Stimulated activated CD4-positive, alpha-beta T cell treated with anti-CD3 and anti-CD28 coated beads, Interleukin-2, amount 100 ng/mL, for 48 hours (primary cell): Measurements from ENCODE around the gene DUSP6.

Experiments
- DNase-seq, 2 donors: peaks; one replicate each; pipeline ENCODE4 v3.0.0-alpha.2; 2020

Gene DUSP6

DNA sequence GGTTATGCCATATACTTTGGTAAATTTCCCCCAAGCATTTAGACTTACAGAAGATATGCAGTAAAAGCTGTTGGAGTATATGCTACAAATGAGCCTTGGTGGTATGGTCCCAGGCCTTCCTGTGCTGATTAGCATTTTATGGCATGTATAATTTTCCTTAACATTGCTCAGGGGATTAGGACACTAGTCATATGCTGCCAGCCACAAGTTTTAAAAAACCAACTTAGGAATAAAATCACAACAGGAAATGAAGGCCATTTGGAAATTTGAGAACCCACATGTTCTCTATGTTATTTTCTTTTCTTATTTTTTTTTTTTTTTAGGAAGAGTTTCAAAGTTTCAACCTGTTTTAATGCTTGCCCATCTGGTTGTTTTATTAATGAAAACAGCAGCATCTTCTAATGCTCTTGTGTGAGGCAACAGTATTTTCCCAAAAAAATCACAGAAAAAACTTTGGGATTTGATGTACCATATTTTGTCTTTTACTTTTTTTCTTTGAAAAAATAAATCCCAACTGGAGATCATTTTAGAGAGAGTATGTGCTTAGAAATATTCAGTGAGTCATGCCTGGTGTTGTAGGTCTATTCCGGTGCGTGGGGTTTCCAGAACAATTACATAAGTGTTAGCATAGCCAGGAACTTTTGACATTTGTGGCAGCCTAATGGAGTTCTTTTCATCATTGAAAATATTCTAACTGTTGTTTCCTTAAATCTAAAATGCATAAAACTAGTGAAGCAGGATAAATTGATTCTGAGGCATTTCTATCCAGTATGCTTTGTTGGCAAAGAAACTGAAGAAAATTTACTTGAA, 21.7 kb upstream of the DUSP6 start:
- no peak for DNase-seq

DNA sequence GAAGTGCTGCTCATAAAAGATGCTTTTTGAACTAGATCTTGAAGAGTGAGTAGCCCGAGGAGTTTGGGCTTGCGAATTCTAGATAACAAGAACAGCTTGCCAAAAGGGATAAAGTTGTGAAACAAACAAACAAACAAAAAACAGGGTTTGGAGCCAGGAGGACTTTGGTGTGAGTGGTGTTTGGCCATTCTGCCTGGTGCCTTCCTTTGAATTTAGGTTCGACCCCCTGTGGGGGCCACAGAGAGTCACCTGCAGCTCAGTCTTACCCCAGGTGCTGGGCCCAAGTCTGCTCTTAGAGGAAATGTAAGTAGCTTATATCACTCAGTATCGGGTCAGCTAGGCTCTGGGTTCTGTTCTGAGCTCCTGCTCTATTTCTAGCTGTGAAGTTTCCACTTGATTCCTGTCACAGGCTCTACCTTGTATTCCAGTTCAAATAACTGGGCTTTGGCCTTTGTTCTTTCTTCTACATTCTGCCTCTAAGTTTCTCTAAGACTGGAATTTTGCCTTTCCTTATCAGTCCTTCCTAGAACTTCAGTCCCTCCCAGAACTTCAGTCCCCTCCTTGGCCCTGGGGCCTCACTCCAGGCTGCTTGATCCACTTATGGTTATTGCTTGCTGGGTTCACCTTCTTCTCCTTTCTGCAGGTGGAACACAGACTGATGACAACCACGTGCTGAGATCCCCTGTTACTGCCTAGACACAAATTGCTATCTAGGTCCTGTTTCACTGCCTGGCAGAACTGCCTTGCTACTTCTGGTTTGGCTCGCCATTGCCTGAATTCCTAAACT, 20.5 kb upstream of the DUSP6 start:
- no peak for DNase-seq

- no peak for DNase-seq
These were observed 18.5 kb upstream of the DUSP6 start for GRCh38 chr12:89370850-89371249.

GRCh38 chr12:89370421-89370831, 18.1 kb upstream of the DUSP6 start:
- no peak for DNase-seq

- no peak for DNase-seq
These were observed 16.9 kb upstream of the DUSP6 start for GRCh38 chr12:89369166-89369565.

DNA sequence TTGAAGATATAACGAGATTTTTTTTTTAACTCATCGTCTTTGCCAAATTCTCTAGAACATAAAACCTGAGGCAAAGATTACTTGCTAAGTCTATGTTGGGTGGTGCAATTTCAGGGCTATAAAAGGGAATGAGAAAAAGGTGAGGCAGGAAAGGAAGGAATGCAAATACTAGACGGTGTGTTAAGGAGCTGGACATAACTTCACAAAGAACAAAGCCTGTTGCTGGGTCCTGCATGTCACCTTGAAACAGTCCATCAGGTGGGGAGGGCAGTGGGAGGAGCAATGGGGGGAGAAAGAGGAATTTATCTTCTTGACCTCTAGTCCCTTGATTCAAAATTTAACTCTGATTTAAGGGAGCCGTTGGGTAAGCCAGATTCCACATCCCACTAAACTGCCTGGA, 16.1 kb upstream of the DUSP6 start:
- no peak for DNase-seq

DNA sequence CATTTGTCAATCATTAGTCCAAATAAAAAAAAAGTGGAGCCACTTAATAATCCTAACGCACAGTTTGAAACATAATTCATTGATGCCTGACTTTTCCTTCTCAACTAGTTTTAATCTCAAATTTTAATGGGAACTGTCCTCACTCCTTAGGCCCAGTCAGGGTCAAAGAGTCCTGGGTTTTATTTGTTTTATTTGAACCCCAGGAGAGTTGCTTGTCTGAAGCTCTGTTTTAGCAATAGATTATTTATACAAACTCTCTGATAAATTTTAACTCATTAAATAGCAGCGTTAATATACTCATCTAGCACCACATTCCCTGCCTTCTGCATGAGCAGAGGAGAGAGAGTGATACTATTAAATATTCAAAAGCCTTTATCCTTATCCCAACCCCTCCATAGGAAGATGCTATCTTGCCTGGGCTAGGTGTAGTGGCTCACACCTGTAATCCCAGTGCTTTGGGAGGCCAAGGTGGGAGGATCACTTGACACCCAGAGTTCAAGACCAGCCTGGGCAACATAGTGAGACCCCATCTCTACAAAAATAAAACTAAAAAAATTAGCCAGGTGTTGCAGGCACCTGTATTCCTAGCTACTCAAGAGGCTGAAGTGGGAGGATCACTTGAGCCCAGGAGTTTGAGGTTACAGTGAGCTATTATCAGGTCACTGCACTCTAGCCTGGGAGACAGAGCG, 14.5 kb upstream of the DUSP6 start:
- no peak for DNase-seq

GRCh38 chr12:89364631-89365030, 12.3 kb upstream of the DUSP6 start:
- no peak for DNase-seq

DNA sequence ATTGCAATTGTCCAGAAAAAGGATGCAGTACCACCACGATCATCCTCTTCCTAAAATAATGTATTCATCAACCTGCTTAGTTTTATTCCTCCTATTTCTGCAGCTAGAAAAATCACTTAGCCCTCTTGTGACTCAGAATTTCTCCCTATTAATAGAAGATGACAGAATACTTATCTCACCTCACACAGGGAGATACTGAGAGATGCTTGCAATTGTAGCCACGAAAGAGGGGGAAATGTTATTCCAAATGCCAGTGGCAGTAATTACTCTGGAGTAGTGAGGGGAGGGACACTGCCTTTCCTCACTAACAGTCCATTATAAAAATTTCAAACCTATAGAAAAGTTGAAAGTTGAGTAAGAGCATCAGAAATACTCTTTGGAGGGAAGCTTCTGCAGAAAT, 11.8 kb upstream of the DUSP6 start:
- no peak for DNase-seq

- no peak for DNase-seq
These were observed 11.3 kb upstream of the DUSP6 start for GRCh38 chr12:89363582-89363981.

GRCh38 chr12:89363084-89363483, 10.8 kb upstream of the DUSP6 start:
- no peak for DNase-seq

- DNase-seq: no peak
These were observed 7.3 kb upstream of the DUSP6 start for GRCh38 chr12:89359615-89360014.

- DNase-seq: no peak
These were observed 6.5 kb upstream of the DUSP6 start for GRCh38 chr12:89358805-89359204.

- no peak for DNase-seq
These were observed 5.0 kb upstream of the DUSP6 start for GRCh38 chr12:89357297-89357730.

GRCh38 chr12:89356069-89356665, 3.9 kb upstream of the DUSP6 start:
- no peak for DNase-seq

DNA sequence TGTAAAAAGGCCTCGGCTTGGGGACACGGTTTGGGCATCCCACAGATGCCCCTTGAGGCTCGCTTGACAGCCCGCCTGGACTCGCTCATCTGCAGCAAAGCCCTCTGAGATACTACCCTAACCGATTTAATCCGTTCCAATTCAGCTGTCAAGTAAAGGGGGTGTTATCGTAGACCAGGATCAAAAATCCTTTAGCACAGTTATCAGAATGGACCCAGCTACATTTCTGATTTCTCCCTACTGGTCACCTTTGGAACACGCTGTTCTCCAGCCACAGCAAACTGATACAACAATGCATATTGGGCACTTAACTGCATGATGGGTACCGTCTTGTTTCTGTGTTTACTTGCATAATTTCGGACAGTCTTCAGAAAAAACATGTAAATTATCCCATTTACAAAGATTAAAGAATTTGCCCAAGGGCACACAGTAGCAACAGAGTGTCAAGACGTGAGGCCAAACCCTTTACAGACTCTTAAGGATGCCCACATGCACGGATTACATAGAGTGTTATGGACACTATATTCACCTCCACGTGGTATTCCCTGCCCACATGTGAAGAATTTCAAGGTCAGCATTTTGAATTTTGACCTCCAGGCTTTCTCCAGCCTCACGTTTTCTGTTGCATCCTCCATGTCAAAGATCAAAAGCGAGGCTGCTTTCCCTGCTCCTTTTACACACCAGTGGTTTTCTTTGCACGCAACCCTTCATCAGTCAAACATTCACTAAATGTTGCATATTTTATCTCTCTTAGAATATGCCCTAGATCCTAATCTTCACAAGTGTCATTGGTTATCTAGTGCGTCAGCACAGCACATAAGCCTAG, 3.2 kb upstream of the DUSP6 start:
- DNase-seq: no peak

DNA sequence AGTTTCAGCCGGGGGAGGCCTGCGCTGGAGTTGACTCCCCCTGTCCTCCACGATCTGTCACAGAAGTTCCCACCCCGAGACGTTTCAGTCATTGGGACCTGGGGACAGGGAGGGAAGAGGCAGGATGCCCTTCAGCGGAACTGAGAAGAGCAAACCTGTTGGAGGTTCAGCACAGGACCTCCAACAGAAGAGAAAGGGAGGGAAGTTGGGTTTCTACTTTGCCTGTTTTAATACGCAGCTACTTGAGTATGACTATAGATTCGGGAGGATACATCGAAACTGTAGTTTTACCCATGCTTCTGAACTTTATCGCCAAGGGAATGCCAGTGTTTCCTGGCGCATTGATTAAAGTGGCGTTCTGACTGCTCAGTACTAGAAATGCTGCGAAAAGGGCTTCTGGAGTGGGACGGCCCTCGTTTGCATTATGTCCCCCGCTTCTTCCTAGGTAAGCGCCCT, 2.3 kb upstream of the DUSP6 start:
- DNase-seq: no peak

- peak; percentile 67 for DNase-seq
These were observed 1.7 kb upstream of the DUSP6 start for GRCh38 chr12:89353823-89354611.

DNA sequence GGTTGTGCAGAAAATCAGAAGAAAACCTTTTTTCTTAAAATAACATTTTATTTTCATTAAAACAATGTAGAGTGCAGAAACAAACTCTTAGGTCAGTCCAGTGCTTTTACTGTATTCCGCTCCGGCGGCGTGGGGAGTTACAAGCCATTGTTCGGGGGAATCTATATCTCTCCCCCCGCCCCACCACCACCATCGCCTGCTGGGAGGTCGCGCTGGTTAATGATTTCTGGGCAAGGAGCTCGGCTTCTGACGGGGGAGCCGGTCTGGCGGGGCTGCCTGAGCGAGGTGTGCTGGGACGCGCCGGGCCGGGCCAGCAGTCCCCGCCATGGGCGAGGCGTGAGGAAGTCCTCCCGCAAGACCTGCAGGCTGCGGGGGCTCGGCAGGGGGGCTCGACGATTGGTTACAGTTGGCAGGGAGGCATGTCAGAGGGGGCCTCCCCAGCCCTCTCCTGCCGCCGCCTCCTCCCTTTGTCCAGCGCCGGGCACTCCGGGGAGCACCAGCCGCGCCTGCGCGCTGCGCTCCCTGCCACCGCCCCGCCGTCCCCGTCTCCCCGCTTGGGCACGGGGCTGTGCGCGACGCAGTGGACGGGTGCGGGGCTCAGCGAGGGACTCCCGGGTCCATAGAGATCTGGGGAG, 1.0 kb upstream of the DUSP6 start:
- peak; percentile 28 to 47 for DNase-seq

DNA sequence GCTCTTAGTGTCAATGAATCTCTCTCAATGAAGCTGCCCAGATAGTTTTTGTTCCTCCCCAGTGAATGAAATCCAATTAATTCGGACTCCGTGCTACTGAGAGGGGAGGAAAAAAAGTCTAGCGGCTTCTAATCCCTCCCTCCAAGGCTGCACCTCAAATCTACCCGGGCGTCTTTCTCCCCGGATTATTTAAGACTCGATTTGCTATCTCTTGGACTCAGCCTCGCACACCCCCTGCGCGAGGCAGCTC, 134 bp downstream of the DUSP6 start:
- no peak for DNase-seq
